Activated CD8-positive, alpha-beta T cell treated with anti-CD3 and anti-CD28 coated beads, Interleukin-2, amount 10 ng/mL, durations not matched to agents 7 days and 5 days (primary cell): ENCODE data around the gene ELMO3. TPM values are rescaled to one million over a fixed set of nuclear protein-coding genes. Genes with fewer than 3 reads are reported as not detected.

Source experiments
- ATAC-seq: fragments of 150-1000 bp; cut with Tn5 transposase; one replicate; pipeline ENCODE4 v1.10.0; 2021; ENCODE audit warnings: moderate library complexity
- CTCF ChIA-PET: fragments of 350-600 bp; sonication (Branson Sonifier 250); formaldehyde crosslinking; loops from one replicate; lab custom pipeline; 2021; ENCODE audit warnings: antibody characterized with exemption; lab: Charles Lee
- POLR2A ChIA-PET: fragments of 350-600 bp; sonication (Branson Sonifier 250); formaldehyde crosslinking; loops from one replicate; lab custom pipeline; 2021; ENCODE audit warnings: antibody characterized with exemption; lab: Charles Lee
- DNase-seq: peaks from one replicate; pipeline ENCODE4 v3.0.0-alpha.2; 2020
- H3K27ac Mint-ChIP-seq: one replicate; pipeline ENCODE4 v1.8.0; 2021; ENCODE audit warnings: mild to moderate bottlenecking, mixed read lengths
- H3K27me3 Mint-ChIP-seq: one replicate; pipeline ENCODE4 v1.8.0; 2021; ENCODE audit warnings: low read depth, mixed read lengths
- H3K36me3 Mint-ChIP-seq: one replicate; pipeline ENCODE4 v1.8.0; 2021; ENCODE audit warnings: low read depth, mixed read lengths
- H3K4me1 Mint-ChIP-seq: one replicate; pipeline ENCODE4 v1.8.0; 2021; ENCODE audit warnings: low read depth, mixed read lengths
- H3K4me3 Mint-ChIP-seq: one replicate; pipeline ENCODE4 v1.8.0; 2021; ENCODE audit warnings: mild to moderate bottlenecking, mixed read lengths
- H3K9me3 Mint-ChIP-seq: one replicate; pipeline ENCODE4 v1.8.0; 2022; ENCODE audit warnings: mixed read lengths; ENCODE audit not compliant: insufficient read depth
- total RNA-seq, 2 experiments: library from RNA; stranded (reverse); gene quantifications; one replicate each; pipeline ENCODE4 v1.2.3, GENCODE V29; 2021

Gene ELMO3
- total RNA-seq, 2 experiments from 2014 or later = 7.2 to 8.0 TPM

DNA sequence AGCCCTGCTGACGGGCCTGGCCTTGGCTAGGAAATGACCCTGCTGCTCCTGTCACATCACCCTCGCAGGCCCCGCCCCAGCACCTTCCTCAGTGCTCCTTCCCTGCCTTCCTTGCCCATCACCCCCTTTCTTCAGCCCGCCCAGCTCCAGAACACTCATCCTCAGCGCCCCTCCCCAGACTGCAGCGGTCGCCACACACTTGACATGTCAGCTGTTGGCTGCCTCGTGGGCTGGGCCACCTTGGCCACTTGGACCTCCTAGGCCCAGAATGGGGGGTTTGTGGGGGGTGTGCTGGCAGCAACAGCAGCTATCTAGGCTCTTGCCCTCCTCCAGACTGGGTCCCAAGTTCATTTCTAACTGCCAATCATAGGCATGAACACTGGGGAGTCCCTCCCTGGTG is 10.6 kb downstream of the ELMO3 start:
- no peaks in the 10 kb centered on the region for H3K27me3 Mint-ChIP-seq
- ChIA-PET POLR2A (interaction anchor here (0.6 to 1.2 kb wide), 2 partner anchors 27 to 29 kb away, joined by 3 read pairs; no protein-coding TSS in a partner anchor), CTCF (interaction anchor here (1.0 to 1.9 kb wide), 2 partner anchors 11 to 100 kb away, joined by 3 to 6 read pairs; partner anchors contain the start of genes ELMO3 and PHAF1)
- no peaks in the 10 kb centered on the region for H3K36me3 Mint-ChIP-seq
- DNase-seq (no peak), ATAC-seq (no peak)
- peaks cover 2% of the 10 kb centered on the region for H3K4me1 Mint-ChIP-seq
- no peak overlapping the region for H3K27ac Mint-ChIP-seq
- H3K9me3 Mint-ChIP-seq = no peaks in the 10 kb centered on the region
- no peak overlapping the region for H3K4me3 Mint-ChIP-seq

DNA sequence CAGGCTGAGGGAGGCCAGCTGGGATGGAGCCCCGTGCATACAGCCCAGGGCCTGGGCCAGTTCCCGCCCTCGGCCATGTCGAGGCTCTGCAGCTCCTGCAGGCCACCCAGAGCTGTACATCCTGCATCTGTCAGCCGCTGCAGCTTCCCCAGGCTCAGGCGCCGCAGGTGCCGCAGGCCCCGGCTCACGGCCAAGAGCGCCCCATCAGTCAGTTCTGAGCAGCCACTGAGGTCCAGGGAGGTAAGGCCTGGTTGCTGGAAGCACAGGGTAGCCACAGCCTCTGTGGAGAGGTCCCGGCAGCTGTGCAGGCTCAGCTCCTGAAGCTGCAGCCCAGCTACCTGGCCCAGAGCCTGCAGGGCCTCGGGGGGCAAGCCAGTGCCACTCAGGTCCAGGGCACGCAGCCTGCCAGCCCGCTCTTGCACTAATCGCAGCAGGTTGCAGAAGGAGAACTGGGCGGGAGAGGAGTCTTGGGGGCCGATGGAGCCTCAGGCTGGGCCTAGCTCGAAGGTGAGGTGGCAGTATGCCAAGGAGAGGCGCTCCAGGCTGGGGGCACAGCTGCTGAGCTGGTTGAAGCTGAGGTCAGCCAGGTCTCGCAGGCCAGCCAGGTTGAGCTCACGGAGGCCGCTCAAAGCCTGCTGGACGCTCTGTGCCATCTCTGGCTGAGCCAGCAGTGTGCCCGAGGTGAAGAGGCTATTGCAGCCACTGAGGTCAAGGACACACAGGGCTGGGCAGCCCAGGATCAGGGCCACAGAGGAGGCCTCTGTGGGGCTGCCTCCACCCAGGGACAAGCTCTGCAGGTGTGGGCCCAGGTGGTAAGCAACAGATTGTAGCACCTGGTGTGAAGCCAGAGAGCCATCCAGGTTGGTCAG is 11.4 kb downstream of the ELMO3 start:
- DNase-seq (no peak), ATAC-seq (no peak)
- CTCF ChIA-PET = interaction anchor here (1.0 to 1.9 kb wide), 2 partner anchors 12 to 55 kb away, joined by 3 to 6 read pairs; partner anchors contain the start of gene ELMO3
- Mint-ChIP-seq H3K9me3 (no peaks in the 10 kb centered on the region), H3K4me1 (peaks cover 2% of the 10 kb centered on the region), H3K27me3 (no peaks in the 10 kb centered on the region), H3K36me3 (no peaks in the 10 kb centered on the region), H3K4me3 (no peak overlapping the region), H3K27ac (no peak overlapping the region)
- POLR2A ChIA-PET = interaction anchor here (1.2 kb wide), 1 partner anchor 28 kb away, joined by 3 read pairs; no protein-coding TSS in a partner anchor

DNA sequence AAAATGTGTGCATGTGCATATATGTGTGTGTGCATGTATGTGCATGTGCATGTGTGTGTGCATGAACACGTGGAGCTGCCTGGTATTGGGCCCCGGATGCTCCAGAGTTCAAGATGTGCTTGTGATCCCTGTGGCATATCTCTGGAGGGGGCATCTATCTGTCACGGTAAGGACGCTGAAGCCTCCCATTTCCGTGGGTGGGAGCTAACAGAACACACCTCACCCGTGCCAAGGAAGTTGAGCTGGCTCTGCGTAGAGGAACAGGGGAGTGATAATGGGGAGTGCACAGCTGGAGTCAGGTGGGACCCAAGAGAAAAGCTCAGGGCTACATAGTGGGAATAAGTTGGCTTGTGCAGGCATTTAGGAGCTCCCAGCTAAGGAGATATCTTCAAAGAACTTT is 12.7 kb downstream of the ELMO3 start:
- Mint-ChIP-seq H3K36me3 (no peaks in the 10 kb centered on the region), H3K27me3 (no peaks in the 10 kb centered on the region), H3K4me3 (no peak overlapping the region), H3K9me3 (no peaks in the 10 kb centered on the region), H3K4me1 (peaks cover 4% of the 10 kb centered on the region), H3K27ac (no peak overlapping the region)
- POLR2A ChIA-PET = no interaction called here
- CTCF ChIA-PET = interaction anchor here (0.8 kb wide), 1 partner anchor 13 kb away, joined by 3 read pairs; no protein-coding TSS in a partner anchor
- DNase-seq = no peak
- ATAC-seq = no peak

DNA sequence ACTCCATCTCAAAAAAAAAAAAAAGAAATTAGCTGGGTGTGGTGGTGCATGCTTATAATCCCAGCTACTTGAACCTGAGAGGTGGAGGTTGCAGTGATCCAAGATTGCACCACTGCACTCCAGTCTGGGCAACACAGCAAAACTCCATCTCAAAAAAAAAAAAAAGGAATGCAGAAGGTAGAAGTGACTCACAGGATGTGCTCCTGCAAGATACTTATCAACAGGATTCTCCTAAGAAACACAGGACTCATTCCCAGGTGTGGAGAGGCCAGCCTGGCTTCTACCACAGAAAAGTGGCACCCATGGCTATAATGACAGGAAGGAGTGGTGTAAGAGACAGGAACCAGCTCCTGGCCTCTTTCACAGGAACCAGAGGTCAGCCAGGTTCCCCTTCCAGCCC is 13.8 kb downstream of the ELMO3 start:
- Mint-ChIP-seq H3K4me3 (no peak overlapping the region), H3K9me3 (no peaks in the 10 kb centered on the region), H3K36me3 (no peaks in the 10 kb centered on the region), H3K27ac (no peak overlapping the region), H3K27me3 (no peaks in the 10 kb centered on the region), H3K4me1 (peaks cover 14% of the 10 kb centered on the region)
- no peak for DNase-seq
- ChIA-PET CTCF (no interaction called here), POLR2A (interaction anchor here (1.3 kb wide), 1 partner anchor 11 kb away, joined by 3 read pairs; no protein-coding TSS in a partner anchor)
- ATAC-seq = no peak

DNA sequence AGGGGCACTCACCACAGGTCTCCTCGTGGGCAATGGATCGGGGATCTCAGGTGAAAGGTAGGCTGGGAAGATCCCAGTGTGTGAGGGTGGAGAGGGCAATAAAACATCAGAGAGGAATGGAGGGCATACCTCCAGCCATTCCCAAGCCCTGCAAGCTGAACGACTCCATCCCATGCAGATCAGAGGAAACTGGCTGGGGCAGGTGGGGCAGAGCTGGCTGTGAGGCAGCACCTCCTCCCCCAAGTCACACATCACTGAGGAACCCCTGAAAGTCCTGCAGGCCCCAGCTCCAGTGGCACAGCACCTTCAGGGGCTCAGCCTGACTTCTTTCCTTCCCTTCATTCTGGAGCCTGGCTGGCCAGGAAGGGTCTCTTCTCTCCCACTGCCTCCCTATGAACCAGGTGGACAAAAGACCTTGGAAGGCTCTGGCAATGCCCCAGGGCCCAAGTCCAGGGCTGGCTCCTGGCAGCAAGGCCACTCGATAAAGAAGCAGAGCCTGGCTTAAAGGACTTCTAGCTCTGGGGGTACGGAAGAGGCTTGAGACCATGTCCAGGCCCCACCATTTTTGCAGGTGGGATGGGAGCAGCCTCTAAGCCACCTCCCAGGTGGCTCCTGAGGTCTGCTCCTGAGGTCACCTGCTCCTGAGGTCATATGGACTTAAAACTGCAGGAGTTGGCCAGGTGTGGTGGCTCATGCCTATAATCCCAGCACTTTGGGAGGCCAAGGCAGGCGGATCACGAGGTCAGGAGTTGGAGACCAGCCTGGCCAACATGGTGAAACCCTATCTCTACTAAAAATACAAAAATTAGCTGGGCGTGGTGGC is 14.5 kb downstream of the ELMO3 start:
- POLR2A ChIA-PET = interaction anchor here (1.3 kb wide), 1 partner anchor 10 kb away, joined by 3 read pairs; no protein-coding TSS in a partner anchor
- CTCF ChIA-PET = no interaction called here

DNA sequence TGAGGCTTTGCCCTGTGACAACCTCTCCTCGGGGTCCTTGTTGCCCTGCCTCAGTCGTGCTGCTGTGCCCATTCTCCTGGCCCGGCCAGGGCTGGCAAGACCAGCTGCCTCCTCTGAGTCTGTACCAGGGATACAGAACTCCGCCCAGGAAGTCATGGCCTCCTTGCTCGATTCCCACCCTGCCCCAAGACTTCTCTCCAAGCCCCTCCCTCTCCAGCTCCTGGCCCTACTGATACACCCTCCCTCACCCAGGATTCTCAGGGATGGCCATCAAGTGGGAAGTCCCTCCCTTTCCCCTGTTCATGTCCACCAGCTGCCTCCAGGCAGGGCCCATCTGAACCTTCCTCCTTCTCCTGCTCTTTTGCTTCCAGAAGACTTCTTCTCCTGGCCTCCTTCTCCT is 16.8 kb downstream of the ELMO3 start:
- ChIA-PET CTCF (no interaction called here), POLR2A (no interaction called here)
- Mint-ChIP-seq H3K4me1 (peaks cover 15% of the 10 kb centered on the region), H3K4me3 (no peak overlapping the region), H3K9me3 (no peaks in the 10 kb centered on the region), H3K27me3 (no peaks in the 10 kb centered on the region), H3K36me3 (no peaks in the 10 kb centered on the region), H3K27ac (no peak overlapping the region)
- DNase-seq = no peak
- no peak for ATAC-seq

More for the DNA sequence above, 14.5 kb downstream of the ELMO3 start:
- Mint-ChIP-seq H3K27ac (no peak overlapping the region), H3K27me3 (no peaks in the 10 kb centered on the region), H3K36me3 (no peaks in the 10 kb centered on the region), H3K4me3 (no peak overlapping the region), H3K4me1 (peaks cover 15% of the 10 kb centered on the region), H3K9me3 (no peaks in the 10 kb centered on the region)
- ATAC-seq (no peak), DNase-seq (no peak)

DNA sequence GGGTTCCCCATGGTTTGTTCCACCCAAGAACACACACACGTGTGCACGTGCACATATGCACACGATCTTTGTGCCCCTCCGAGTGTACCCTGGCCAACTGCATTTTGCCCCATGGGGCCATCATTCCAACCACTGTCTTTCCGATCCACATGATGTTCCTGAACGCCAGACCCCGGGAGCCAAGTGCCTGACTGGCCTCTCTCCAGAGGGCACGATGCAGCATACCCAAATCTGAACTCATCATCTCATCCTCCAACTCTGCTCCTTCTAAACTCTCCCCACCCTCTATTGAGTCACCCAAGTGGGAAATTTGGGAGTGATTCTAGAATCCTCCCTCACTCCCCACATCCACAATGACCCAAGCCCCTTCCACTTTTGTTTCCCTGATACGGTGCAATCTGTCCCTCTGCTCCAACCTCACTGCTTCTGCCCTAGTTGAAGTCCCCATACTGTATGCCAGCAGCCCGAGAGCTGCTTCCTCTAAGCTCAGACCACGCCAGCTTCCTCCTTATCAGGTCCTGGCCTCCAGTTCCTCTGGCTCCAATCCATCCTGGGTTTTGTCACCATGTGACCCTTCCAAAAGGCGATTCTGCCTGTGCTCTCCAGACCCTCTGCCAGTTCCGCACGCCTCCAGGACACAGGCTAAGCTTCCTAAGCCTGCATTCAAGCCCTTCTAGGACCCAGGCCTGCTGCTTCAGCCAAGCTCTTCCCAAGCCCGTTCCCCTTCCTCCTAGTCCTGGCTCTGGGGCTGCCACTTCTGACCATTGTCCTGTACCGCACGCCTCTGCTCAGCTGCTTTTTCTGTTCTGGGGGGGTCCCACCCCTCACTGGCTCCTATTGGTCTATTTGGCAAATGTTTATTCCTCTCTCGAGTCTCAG is 17.9 kb downstream of the ELMO3 start:
- Mint-ChIP-seq H3K4me3 (no peak overlapping the region), H3K27ac (peak overlapping the region; percentile 8), H3K4me1 (peaks cover 13% of the 10 kb centered on the region), H3K9me3 (no peaks in the 10 kb centered on the region), H3K27me3 (no peaks in the 10 kb centered on the region), H3K36me3 (no peaks in the 10 kb centered on the region)
- ATAC-seq (no peak), DNase-seq (no peak)
- ChIA-PET POLR2A (interaction anchor here (0.6 kb wide), 1 partner anchor 469 kb away, joined by 4 read pairs; no protein-coding TSS in a partner anchor), CTCF (no interaction called here)

DNA sequence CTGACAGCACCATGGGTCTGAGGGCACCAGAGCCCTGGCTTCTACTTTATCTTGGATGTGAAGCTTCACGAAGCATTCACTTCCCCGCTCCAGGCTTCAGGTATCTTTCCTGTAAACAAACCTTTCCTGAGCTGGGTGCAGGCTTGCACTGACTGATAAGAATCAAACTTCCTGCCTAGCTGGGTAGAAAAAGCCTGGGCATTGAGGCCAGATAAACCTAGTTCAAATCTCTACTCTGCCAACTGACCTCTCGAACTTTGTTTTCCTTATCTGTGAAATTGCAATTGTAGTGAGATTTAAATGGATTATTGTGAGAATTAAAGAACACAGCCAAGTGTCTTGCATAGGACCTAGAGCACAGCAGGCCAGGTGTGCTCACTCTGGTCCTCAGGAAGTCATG is 25.1 kb downstream of the ELMO3 start:
- ChIA-PET POLR2A (interaction anchor here (1.2 to 5.0 kb wide), 2 partner anchors 11 to 22 kb away, joined by 3 to 70 read pairs; partner anchors contain the start of genes FHOD1 and SLC9A5), CTCF (interaction anchor here (1.5 to 5.9 kb wide), 2 partner anchors 22 to 39 kb away, joined by 6 to 64 read pairs; partner anchors contain the start of genes FHOD1 and SLC9A5)
- Mint-ChIP-seq H3K4me3 (no peak overlapping the region), H3K9me3 (no peaks in the 10 kb centered on the region), H3K4me1 (peaks cover 47% of the 10 kb centered on the region), H3K27ac (peak overlapping the region; percentile 13), H3K27me3 (no peaks in the 10 kb centered on the region), H3K36me3 (peaks cover 9% of the 10 kb centered on the region)
- no peak for DNase-seq
- ATAC-seq = no peak

DNA sequence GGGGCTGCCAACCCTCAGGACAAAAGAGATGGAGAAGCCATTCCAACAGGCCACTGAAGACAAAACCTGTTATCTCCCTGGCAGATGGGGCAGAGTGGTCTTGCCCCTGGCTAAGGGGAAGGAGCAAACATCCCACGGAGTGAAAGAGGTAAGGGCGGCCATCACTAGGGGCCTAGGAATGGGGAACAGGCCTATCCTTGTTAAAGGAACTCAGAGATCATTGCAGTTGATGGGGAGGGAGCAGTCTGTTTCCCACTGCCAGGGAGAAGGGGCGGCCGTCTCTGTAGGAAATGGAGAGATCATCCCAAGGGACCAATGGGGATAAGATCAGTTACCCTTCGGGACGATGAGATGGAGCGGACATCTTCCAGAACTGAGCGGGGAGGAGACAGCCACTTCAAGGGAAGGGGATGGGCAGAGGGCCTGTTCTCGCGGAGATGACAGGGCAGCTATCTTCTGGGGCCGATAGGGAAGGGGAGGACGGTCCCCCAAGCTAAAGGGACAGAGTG is 27.4 kb downstream of the ELMO3 start:
- Mint-ChIP-seq H3K36me3 (peaks cover 30% of the 10 kb centered on the region), H3K4me1 (peaks cover 47% of the 10 kb centered on the region), H3K27ac (peak overlapping the region; percentile 79), H3K4me3 (peak overlapping the region; percentile 93), H3K9me3 (no peaks in the 10 kb centered on the region), H3K27me3 (no peaks in the 10 kb centered on the region)
- CTCF ChIA-PET = interaction anchor here (0.7 to 5.9 kb wide), 13 partner anchors 10 to 272 kb away, joined by 3 to 64 read pairs (median 3); partner anchors contain the start of genes ELMO3, FHOD1 and SLC9A5
- no peak for DNase-seq
- POLR2A ChIA-PET = interaction anchor here (1.0 to 5.0 kb wide), 10 partner anchors 9 to 213 kb away, joined by 3 to 70 read pairs (median 6); partner anchors contain the start of genes E2F4, FHOD1 and SLC9A5
- no peak for ATAC-seq

DNA sequence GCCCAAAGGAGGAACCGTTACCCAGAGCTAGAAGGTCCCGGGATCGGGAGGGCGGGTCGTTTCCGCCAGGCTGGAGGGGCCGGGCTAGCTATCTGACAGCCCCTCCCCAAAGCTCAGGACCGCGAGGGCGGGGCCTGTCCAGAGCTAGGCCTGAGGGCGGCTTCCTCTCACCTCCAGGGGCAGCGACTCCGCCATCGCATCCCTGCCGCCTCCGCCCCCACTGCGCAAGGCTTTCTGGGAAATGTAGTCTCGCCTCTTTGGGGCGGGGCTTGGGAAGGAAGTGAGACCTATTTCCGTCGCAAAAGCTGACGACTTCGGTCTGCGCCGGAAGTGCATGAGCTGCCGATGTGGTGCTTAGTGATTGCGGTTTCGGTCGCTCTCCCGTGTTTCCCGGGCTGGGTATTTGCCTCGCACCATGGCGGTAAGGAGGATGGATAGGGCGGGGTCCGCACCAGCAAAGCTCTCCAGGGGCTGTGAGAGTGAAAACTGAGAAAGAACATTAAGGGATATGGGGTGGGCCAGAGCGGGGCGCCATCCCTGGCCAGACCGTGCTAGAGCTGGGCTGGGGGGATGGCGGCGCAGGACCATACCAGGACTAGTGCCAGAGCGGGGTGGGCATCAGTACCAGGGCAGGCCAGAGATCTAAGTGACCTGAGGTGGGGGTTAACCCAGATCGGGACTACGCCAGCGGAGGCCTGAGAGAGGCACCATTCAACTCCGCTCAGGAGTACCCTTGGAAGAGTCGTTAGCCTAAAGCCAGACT is 28.1 kb downstream of the ELMO3 start, which contains the start of gene TMEM208:
TSS of gene TMEM208 (plus strand) at position 327 of the 763 bp plus-strand sequence. CDS start at position 416, 89 bp downstream.
- Mint-ChIP-seq H3K27me3 (no peaks in the 10 kb centered on the region), H3K4me1 (peaks cover 47% of the 10 kb centered on the region), H3K36me3 (peaks cover 32% of the 10 kb centered on the region), H3K9me3 (no peaks in the 10 kb centered on the region), H3K27ac (peak within 1 kb of the TSS; percentile 94), H3K4me3 (peak within 1 kb of the TSS; percentile 93)
- POLR2A ChIA-PET = interaction anchor here (0.6 to 5.0 kb wide), 13 partner anchors 8 to 228 kb away, joined by 3 to 70 read pairs (median 5); partner anchors contain the start of genes E2F4, FHOD1 and SLC9A5
- CTCF ChIA-PET = interaction anchor here (0.7 to 5.9 kb wide), 13 partner anchors 9 to 273 kb away, joined by 3 to 64 read pairs (median 3); partner anchors contain the start of genes ELMO3, FHOD1 and SLC9A5
- DNase-seq (peak; percentile 99), ATAC-seq (peak; percentile 98)
